Gastroesophageal sphincter (tissue), 4 donors: ENCODE data around the gene C11orf52. TPM values are rescaled to one million over a fixed set of nuclear protein-coding genes. Genes with fewer than 3 reads are reported as not detected.

Experiments used
- ATAC-seq: fragments of 150-250 bp; one replicate; pipeline ENCODE4 v1.9.1; 2016; ENCODE audit warnings: mild to moderate bottlenecking, moderate library complexity
- H3K27ac ChIP-seq, 4 donors: fragments of 200-600 bp; sonication (generic) in 3 of 4; 1 replicate in 3 of 4; 2 replicates in 1 of 4; pipeline ENCODE4 v1.5.1; 2016 to 2019
- H3K27me3 ChIP-seq: fragments of 200-600 bp; sonication (generic); one replicate; pipeline ENCODE4 v1.5.1; 2019
- H3K36me3 ChIP-seq, 2 donors: fragments of 200-600 bp; sonication (generic); one replicate each; pipeline ENCODE4 v1.5.1; 2019; ENCODE audit warnings: control low read depth in 1 of 2
- H3K4me1 ChIP-seq, 3 donors: fragments of 200-600 bp; sonication (generic); 1 replicate in 2 of 3; 2 replicates in 1 of 3; pipeline ENCODE4 v1.5.1; 2016 to 2019; ENCODE audit warnings: control low read depth in 2 of 3
- H3K4me3 ChIP-seq, 2 donors: fragments of 200-600 bp; sonication (generic); one replicate each; pipeline ENCODE4 v1.5.1; 2019; ENCODE audit warnings: mild to moderate bottlenecking in 1 of 2, moderate library complexity in 1 of 2
- H3K9me3 ChIP-seq, 3 donors: fragments of 200-600 bp; sonication (generic); one replicate each; pipeline ENCODE4 v1.5.1; 2017 to 2019; ENCODE audit warnings: control low read depth in 2 of 3
- EP300 ChIP-seq: sonication (generic); formaldehyde crosslinking; IDR thresholded peaks from one replicate; pipeline ENCODE4 v1.6.1; 2017; ENCODE audit warnings: antibody characterized with exemption, mild to moderate bottlenecking
- POLR2A ChIP-seq, 2 donors: fragments of 450-650 bp; IDR thresholded peaks; one replicate each; pipeline ENCODE4 v1.6.1; 2017; ENCODE audit warnings: antibody characterized with exemption in 2 of 2, mild to moderate bottlenecking in 2 of 2, moderate library complexity in 1 of 2
- POLR2AphosphoS5 ChIP-seq: sonication (generic); formaldehyde crosslinking; IDR thresholded peaks from one replicate; pipeline ENCODE4 v1.6.1; 2017; ENCODE audit warnings: antibody characterized with exemption
- WGBS, 2 donors: methylation state at CpG; one replicate each; pipeline ENCODE4 v1.1.5; 2018; ENCODE audit warnings: low coverage in 1 of 2; 5-methylcytosine and 5-hydroxymethylcytosine counted together
- total RNA-seq, 4 donors: library from RNA; depleted of rRNA; stranded (reverse); fragments of >200 nt; gene quantifications; one replicate each; pipeline ENCODE4 v1.1.0, GENCODE V29; 2016
- TF ChIP-seq, protein P1 (sequence below), 4 experiments: fragments of 200-600 bp in 2 of 4; fragments of 450-650 bp in 2 of 4; sonication (generic) in 1 of 4; IDR thresholded peaks; one replicate each; pipeline ENCODE4 v1.5.1; 2017 to 2019; ENCODE audit warnings: antibody characterized with exemption in 4 of 4, mild to moderate bottlenecking in 2 of 4, moderate library complexity in 2 of 4

C11orf52 gene, protein sequence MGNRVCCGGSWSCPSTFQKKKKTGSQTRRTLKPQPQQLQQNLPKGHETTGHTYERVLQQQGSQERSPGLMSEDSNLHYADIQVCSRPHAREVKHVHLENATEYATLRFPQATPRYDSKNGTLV
- total RNA-seq = 1 to 10 TPM in 3 of 4 donors, not detected in 1; 2.4 to 3.3 (median 3.1) TPM

DNA sequence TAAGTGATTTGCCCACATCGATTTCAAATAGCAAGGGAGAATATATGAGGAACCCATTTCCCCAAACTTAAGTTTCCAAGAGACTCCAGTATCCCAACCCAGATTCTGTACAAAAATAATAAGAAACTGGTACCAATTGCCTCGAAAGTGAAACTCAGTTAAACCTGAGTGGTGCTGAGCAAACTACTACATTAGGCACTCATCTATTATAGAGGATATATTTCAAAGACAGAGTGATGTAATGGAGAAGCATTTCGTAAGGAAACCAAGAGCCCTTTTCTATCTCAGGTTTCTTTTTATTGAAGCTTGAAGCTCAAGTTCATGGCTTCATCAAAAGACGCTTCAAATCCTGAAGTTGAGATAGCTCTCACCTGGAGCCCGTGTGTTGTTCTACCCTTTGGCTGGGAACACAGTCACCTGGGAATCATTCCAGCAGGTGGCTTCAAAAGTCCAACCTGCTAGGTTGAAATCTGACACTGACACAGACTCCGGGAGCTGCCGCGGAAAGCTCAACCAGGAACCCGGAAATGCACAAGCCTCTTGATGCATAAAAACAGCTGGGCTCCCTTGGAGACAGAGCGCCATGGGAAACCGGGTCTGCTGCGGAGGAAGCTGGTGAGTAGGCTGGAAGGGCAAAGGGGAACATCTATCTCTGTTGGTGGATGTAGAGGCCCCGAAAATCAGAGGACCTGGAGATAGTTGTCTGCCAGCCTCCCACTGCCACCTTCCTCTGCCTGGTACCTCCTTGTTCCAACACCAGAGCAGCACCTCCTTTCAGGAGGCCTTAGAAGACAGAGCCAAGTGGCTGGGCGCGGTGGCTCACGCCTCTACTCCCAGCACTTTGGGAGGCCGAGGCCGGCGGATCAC is at the start of gene C11orf52:
Gene C11orf52 (plus strand): TSS at position 524 of the 867 bp plus-strand sequence. CDS start 60 bp downstream, at position 584.
- H3K9me3 ChIP-seq = no peaks in the 10 kb centered on the region
- TF ChIP-seq POLR2A (IDR thresholded peaks at IDR 0.05) (no peak), POLR2AphosphoS5 (no peak), EP300 (no peak)
- TF ChIP-seq, protein P1, sequence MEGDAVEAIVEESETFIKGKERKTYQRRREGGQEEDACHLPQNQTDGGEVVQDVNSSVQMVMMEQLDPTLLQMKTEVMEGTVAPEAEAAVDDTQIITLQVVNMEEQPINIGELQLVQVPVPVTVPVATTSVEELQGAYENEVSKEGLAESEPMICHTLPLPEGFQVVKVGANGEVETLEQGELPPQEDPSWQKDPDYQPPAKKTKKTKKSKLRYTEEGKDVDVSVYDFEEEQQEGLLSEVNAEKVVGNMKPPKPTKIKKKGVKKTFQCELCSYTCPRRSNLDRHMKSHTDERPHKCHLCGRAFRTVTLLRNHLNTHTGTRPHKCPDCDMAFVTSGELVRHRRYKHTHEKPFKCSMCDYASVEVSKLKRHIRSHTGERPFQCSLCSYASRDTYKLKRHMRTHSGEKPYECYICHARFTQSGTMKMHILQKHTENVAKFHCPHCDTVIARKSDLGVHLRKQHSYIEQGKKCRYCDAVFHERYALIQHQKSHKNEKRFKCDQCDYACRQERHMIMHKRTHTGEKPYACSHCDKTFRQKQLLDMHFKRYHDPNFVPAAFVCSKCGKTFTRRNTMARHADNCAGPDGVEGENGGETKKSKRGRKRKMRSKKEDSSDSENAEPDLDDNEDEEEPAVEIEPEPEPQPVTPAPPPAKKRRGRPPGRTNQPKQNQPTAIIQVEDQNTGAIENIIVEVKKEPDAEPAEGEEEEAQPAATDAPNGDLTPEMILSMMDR (IDR thresholded peaks at IDR 0.05) = no peak
- 50 to 79% methylated on average over 3 to 10 of the region's 19 CpGs for WGBS, 2 donors
- no peak within 1 kb of the TSS for H3K4me3 ChIP-seq
- no peaks in the 10 kb centered on the region for H3K36me3 ChIP-seq
- ATAC-seq = no peak
- peak within 1 kb of the TSS in 3 of 4 donors; percentile 27 to 50 (median 36) for H3K27ac ChIP-seq
- H3K4me1 ChIP-seq = peaks cover 2 to 54% (median 13%) of the 10 kb centered on the region in 3 donors
- no peaks in the 10 kb centered on the region for H3K27me3 ChIP-seq

- TF ChIP-seq POLR2A (IDR thresholded peaks at IDR 0.05) (no peak), POLR2AphosphoS5 (no peak), EP300 (no peak)
- TF ChIP-seq, protein P1 (IDR thresholded peaks at IDR 0.05) = no peak
- H3K4me3 ChIP-seq = peak overlapping the region; percentile 75 to 90
- no peaks in the 10 kb centered on the region for H3K27me3 ChIP-seq
- 83% methylated on average over 1 of the region's 1 CpG; no CpG with 5 or more reads in 1 of the 2 donors for WGBS, 2 donors
- no peak overlapping the region for H3K27ac ChIP-seq
- H3K36me3 ChIP-seq = peaks cover 0 to 39% of the 10 kb centered on the region in 2 donors
- no peaks in the 10 kb centered on the region for H3K9me3 ChIP-seq
- ATAC-seq = no peak
- H3K4me1 ChIP-seq = peaks cover 0 to 31% (median 2%) of the 10 kb centered on the region in 3 donors
These were observed 48.6 kb upstream of the C11orf52 start for GRCh38 chr11:111870113-111870512.

DNA sequence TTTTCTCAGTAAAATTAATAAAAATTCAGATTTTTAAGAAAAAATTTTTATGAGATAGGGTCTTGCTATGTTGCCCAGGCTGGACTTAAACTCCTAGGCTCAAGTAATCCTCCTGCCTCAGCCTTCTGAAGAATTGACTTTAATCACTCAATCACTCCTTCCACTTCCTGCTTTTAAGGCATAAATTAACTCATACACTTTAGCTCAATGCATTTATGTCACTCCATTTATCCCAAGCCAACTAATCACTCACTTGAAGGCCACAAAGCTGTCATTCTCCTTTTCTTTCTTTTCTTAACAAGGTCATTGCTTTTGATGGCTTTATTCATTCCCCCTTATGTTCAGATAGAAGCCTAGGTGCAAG is 48.2 kb upstream of the C11orf52 start:
- Histone ChIP-seq H3K4me3 (peak overlapping the region; percentile 75 to 90), H3K36me3 (peaks cover 0 to 39% of the 10 kb centered on the region in 2 donors), H3K9me3 (no peaks in the 10 kb centered on the region), H3K4me1 (peaks cover 0 to 31% (median 2%) of the 10 kb centered on the region in 3 donors), H3K27me3 (no peaks in the 10 kb centered on the region), H3K27ac (peak overlapping the region; percentile 45 to 91 (median 90))
- ATAC-seq = no peak
- TF ChIP-seq POLR2A (IDR thresholded peaks at IDR 0.05) = no peak

- Histone ChIP-seq H3K27ac (peak within 1 kb of the TSS; percentile 45 to 91 (median 90)), H3K4me3 (peak within 1 kb of the TSS; percentile 75 to 90), H3K4me1 (peaks cover 0 to 31% (median 2%) of the 10 kb centered on the region in 3 donors), H3K9me3 (no peaks in the 10 kb centered on the region), H3K27me3 (no peaks in the 10 kb centered on the region), H3K36me3 (peaks cover 0 to 37% of the 10 kb centered on the region in 2 donors)
- WGBS, 2 donors = 0% methylated on average over 3 to 4 of the region's 51 CpGs
- TF ChIP-seq, protein P1 (IDR thresholded peaks at IDR 0.05) = peak in 3 of 4 experiments; percentile 24 to 27 (median 24)
- peak; percentile 81 for TF ChIP-seq POLR2AphosphoS5
- no peak for TF ChIP-seq EP300
- peak; percentile 11 to 41 for TF ChIP-seq POLR2A (IDR thresholded peaks at IDR 0.05)
- peak; percentile 88 for ATAC-seq
These were observed 47.6 kb upstream of the C11orf52 start, which contains the start of gene ALG9 for GRCh38 chr11:111870886-111871692. TSS of gene ALG9 (minus strand) at chr11:111871581. CDS start at chr11:111871482, 99 bp downstream.

DNA sequence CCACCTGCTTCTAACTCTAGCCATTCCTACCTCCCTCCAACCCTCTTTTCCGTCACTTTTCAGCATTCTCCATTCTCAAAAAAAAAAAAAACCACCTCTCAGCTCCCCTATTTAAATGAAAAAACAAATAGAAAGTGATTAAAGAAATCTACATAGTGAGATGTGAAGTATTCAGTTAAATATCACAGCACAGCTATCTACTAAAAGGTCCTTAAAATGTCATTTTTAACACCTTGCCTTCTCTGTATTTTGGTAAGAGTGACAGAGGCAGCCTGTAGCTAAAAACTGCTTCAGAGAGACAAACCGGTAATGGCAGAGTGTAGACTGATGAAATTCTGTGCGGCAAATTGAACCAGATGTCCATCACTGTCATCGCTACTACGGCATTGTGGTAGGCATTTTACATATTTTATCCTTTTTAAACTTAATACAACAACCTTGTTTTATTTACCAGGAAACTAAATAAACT is 47.0 kb upstream of the C11orf52 start:
- H3K9me3 ChIP-seq = no peaks in the 10 kb centered on the region
- TF ChIP-seq POLR2A (IDR thresholded peaks at IDR 0.05) = no peak
- no peak for TF ChIP-seq POLR2AphosphoS5
- TF ChIP-seq, protein P1 (IDR thresholded peaks at IDR 0.05) = no peak
- no peak for TF ChIP-seq EP300
- no peaks in the 10 kb centered on the region for H3K27me3 ChIP-seq
- peaks cover 0 to 31% (median 2%) of the 10 kb centered on the region in 3 donors for H3K4me1 ChIP-seq
- peak overlapping the region; percentile 45 to 91 (median 90) for H3K27ac ChIP-seq
- ATAC-seq = no peak
- peak overlapping the region; percentile 75 to 90 for H3K4me3 ChIP-seq
- H3K36me3 ChIP-seq = peaks cover 0 to 31% of the 10 kb centered on the region in 2 donors
- WGBS, 2 donors = 45 to 54% methylated on average over 5 of the region's 5 CpGs
